H1 (cell line): ENCODE results near the gene ABCD1. TPM values are rescaled to one million over a fixed set of nuclear protein-coding genes. Genes with fewer than 3 reads are reported as not detected.

Experiments used
- CTCF ChIA-PET: fragments of 300-600 bp; sonication (Branson Sonifier 250); formaldehyde crosslinking; loops from one replicate; lab custom pipeline; 2021; ENCODE audit not compliant: partially characterized antibody; lab: Charles Lee
- POLR2A ChIA-PET: fragments of 300-600 bp; sonication (Branson Sonifier 250); formaldehyde crosslinking; loops from one replicate; lab custom pipeline; 2021; ENCODE audit warnings: inconsistent platforms; ENCODE audit not compliant: partially characterized antibody; lab: Charles Lee
- DNase-seq, 2 experiments: peaks; one replicate each; pipeline versions ENCODE4 v3.0.0 to v3.0.0-alpha.2; 2010 to 2022; ENCODE audit warnings: low spot score in 2 of 2, low read depth in 1 of 2, mixed read lengths in 1 of 2
- FAIRE-seq: peaks from 2 replicates; lab custom pipeline; 2011; peaks lifted over from hg19 to GRCh38; lab: Jason Lieb, UNC
- H2AFZ ChIP-seq: 2 replicates; pipeline ENCODE4 v1.8.1; 2012; ENCODE audit warnings: low read length, inconsistent platforms
- H2AK5ac ChIP-seq: 2 replicates; pipeline ENCODE4 v1.6.1; 2013; ENCODE audit warnings: low read depth, low read length
- H2BK120ac ChIP-seq: replicated peaks from 2 replicates; pipeline ENCODE3; 2013; ENCODE audit warnings: low read depth, low read length, inconsistent platforms
- H2BK12ac ChIP-seq: 2 replicates; pipeline ENCODE4 v1.6.1; 2013; ENCODE audit warnings: low read depth, low read length
- H2BK15ac ChIP-seq: 2 replicates; pipeline ENCODE4 v1.6.1; 2013; ENCODE audit warnings: low read length
- H2BK20ac ChIP-seq: 2 replicates; pipeline ENCODE4 v1.6.1; 2013; ENCODE audit warnings: low read length
- H2BK5ac ChIP-seq: 2 replicates; pipeline ENCODE4 v1.6.1; 2013; ENCODE audit warnings: low read depth, low read length
- H3K14ac ChIP-seq: 2 replicates; pipeline ENCODE4 v1.6.1; 2013; ENCODE audit warnings: inconsistent platforms; ENCODE audit not compliant: insufficient read length
- H3K18ac ChIP-seq: 2 replicates; pipeline ENCODE4 v1.6.1; 2013; ENCODE audit warnings: low read length; ENCODE audit errors: extremely low read depth
- H3K23ac ChIP-seq: 2 replicates; pipeline ENCODE4 v1.6.1; 2013; ENCODE audit warnings: inconsistent platforms; ENCODE audit not compliant: insufficient read length
- H3K23me2 ChIP-seq: 2 replicates; pipeline ENCODE4 v1.6.1; 2013; ENCODE audit warnings: low read depth, low read length
- H3K27ac ChIP-seq: 2 replicates; pipeline ENCODE4 v1.6.1; 2011; ENCODE audit warnings: low read depth, low read length, inconsistent platforms
- H3K27me3 ChIP-seq, 4 experiments: replicated peaks in 1 of 4; 1 replicate in 1 of 4; 2 replicates in 3 of 4; pipeline versions ENCODE4 v1.6.1 to v1.8.1; 2011 to 2013; ENCODE audit warnings: low read length in 3 of 4, mild to moderate bottlenecking in 3 of 4, inconsistent platforms in 2 of 4, mixed read lengths in 2 of 4, moderate library complexity in 1 of 4; ENCODE audit not compliant: control insufficient read depth in 3 of 4, insufficient read depth in 3 of 4; ENCODE audit errors: extremely low read depth in 1 of 4
- H3K36me3 ChIP-seq, 4 experiments: 2 replicates each; pipeline versions ENCODE4 v1.6.1 to v1.8.1; 2011 to 2013; ENCODE audit warnings: mild to moderate bottlenecking in 4 of 4, low read length in 3 of 4, moderate library complexity in 2 of 4, control low read depth in 1 of 4, inconsistent platforms in 1 of 4; ENCODE audit not compliant: insufficient read depth in 4 of 4, control insufficient read depth in 2 of 4
- H3K4ac ChIP-seq: replicated peaks from 2 replicates; pipeline ENCODE3; 2013; ENCODE audit warnings: low read length, low read depth, mixed read lengths, inconsistent platforms; ENCODE audit not compliant: insufficient read length
- H3K4me1 ChIP-seq, 4 experiments: replicated peaks in 1 of 4; 1 replicate in 1 of 4; 2 replicates in 3 of 4; pipeline versions ENCODE4 v1.6.1 to v1.8.1; 2011 to 2013; ENCODE audit warnings: low read length in 3 of 4, inconsistent platforms in 2 of 4, mixed read lengths in 1 of 4; ENCODE audit not compliant: insufficient read depth in 4 of 4, control insufficient read depth in 3 of 4
- H3K4me2 ChIP-seq, 2 experiments: 2 replicates each; pipeline versions ENCODE4 v1.6.1 to v1.8.1; 2011 to 2013; ENCODE audit warnings: low read depth in 2 of 2, low read length in 2 of 2, control low read depth in 1 of 2, inconsistent platforms in 1 of 2, mild to moderate bottlenecking in 1 of 2; ENCODE audit not compliant: insufficient read depth in 1 of 2
- H3K4me3 ChIP-seq, 4 experiments: fragments of 200-600, 300-600 bp in 1 of 4; sonication (generic), shearing (Covaris generic), sonication (Bioruptor Twin) in 1 of 4; 2 replicates each; pipeline versions ENCODE4 v1.5.1 to v1.8.1; 2011 to 2016; ENCODE audit warnings: low read length in 4 of 4, low read depth in 3 of 4, control low read depth in 2 of 4, inconsistent platforms in 2 of 4, mild to moderate bottlenecking in 2 of 4, mixed read lengths in 1 of 4, moderate library complexity in 1 of 4; ENCODE audit not compliant: insufficient read depth in 2 of 4; ENCODE audit errors: extremely low read depth in 1 of 4
- H3K56ac ChIP-seq: replicated peaks from 2 replicates; pipeline ENCODE3; 2013; ENCODE audit warnings: low read depth, mild to moderate bottlenecking, mixed read lengths, low read length, inconsistent platforms; ENCODE audit not compliant: insufficient read length
- H3K79me1 ChIP-seq: 2 replicates; pipeline ENCODE4 v1.6.1; 2013; ENCODE audit warnings: low read depth, low read length, control low read depth
- H3K79me2 ChIP-seq, 2 experiments: 2 replicates each; pipeline versions ENCODE4 v1.6.1 to v1.8.1; 2012 to 2013; ENCODE audit warnings: low read length in 2 of 2, mild to moderate bottlenecking in 2 of 2, inconsistent platforms in 1 of 2; ENCODE audit not compliant: insufficient read depth in 2 of 2, control insufficient read depth in 1 of 2
- H3K9ac ChIP-seq, 4 experiments: replicated peaks in 1 of 4; 1 replicate in 1 of 4; 2 replicates in 3 of 4; pipeline versions ENCODE4 v1.6.1 to v1.8.1; 2011 to 2013; ENCODE audit warnings: low read depth in 3 of 4, low read length in 3 of 4, control low read depth in 2 of 4, mild to moderate bottlenecking in 2 of 4, moderate library complexity in 2 of 4, inconsistent platforms in 1 of 4; ENCODE audit errors: extremely low read depth in 1 of 4
- H3K9me3 ChIP-seq, 2 experiments: 2 replicates each; pipeline versions ENCODE4 v1.6.1 to v1.8.1; 2012 to 2013; ENCODE audit warnings: mild to moderate bottlenecking in 2 of 2, moderate library complexity in 2 of 2, control low read depth in 1 of 2, inconsistent platforms in 1 of 2, low read depth in 1 of 2, low read length in 1 of 2, mixed read lengths in 1 of 2; ENCODE audit not compliant: insufficient read depth in 2 of 2
- H4K20me1 ChIP-seq, 2 experiments: replicated peaks in 1 of 2; 2 replicates each; pipeline versions ENCODE3 to v1.8.1; 2011 to 2013; ENCODE audit warnings: inconsistent platforms in 2 of 2, low read length in 2 of 2, mild to moderate bottlenecking in 1 of 2; ENCODE audit not compliant: insufficient read depth in 2 of 2, control insufficient read depth in 1 of 2
- H4K5ac ChIP-seq: 2 replicates; pipeline ENCODE4 v1.6.1; 2013; ENCODE audit warnings: low read length, low read depth, mixed read lengths, inconsistent platforms; ENCODE audit not compliant: insufficient read length
- H4K8ac ChIP-seq: 2 replicates; pipeline ENCODE4 v1.8.0; 2013; ENCODE audit warnings: mild to moderate bottlenecking, moderate library complexity, low read length, inconsistent platforms; ENCODE audit not compliant: insufficient read depth; ENCODE audit errors: extremely low read depth
- H4K91ac ChIP-seq: replicated peaks from 2 replicates; pipeline ENCODE3; 2013; ENCODE audit warnings: low read length, mixed read lengths, inconsistent platforms; ENCODE audit not compliant: insufficient read length
- BRCA1 ChIP-seq: IDR thresholded peaks from 2 replicates; pipeline ENCODE4 v1.6.1; 2012; ENCODE audit warnings: low read depth, low read length, improper control_type of control experiment
- KDM4A ChIP-seq: IDR thresholded peaks from one replicate; pipeline ENCODE4 v1.7.1; 2012; ENCODE audit warnings: low read depth, mild to moderate bottlenecking, moderate library complexity, low read length, inconsistent platforms; ENCODE audit not compliant: severe bottlenecking
- NRF1 ChIP-seq: IDR thresholded peaks from 2 replicates; pipeline ENCODE4 v1.6.1; 2011; ENCODE audit warnings: mild to moderate bottlenecking, low read depth, low read length, improper control_type of control experiment
- RNF2 ChIP-seq: fragments of 200-900, 300-1000 bp; sonication (generic); IDR thresholded peaks from 2 replicates; pipeline ENCODE4 v1.7.1; 2016; ENCODE audit warnings: borderline replicate concordance, low read depth, mild to moderate bottlenecking, antibody characterized with exemption, low read length; ENCODE audit not compliant: poor library complexity, severe bottlenecking; ENCODE audit errors: missing control alignments
- SRF ChIP-seq: IDR thresholded peaks from 2 replicates; pipeline ENCODE4 v1.6.1; 2011; ENCODE audit warnings: mild to moderate bottlenecking, low read depth, low read length, moderate library complexity
- USF2 ChIP-seq: IDR thresholded peaks from 2 replicates; pipeline ENCODE4 v1.6.1; 2011; ENCODE audit warnings: low read length, improper control_type of control experiment
- WGBS, 2 experiments: shearing (Covaris generic) in 1 of 2; methylation state at CpG; one replicate each; pipeline versions ENCODE4 v1.1.6 to v1.1.7; 2013 to 2015; ENCODE audit warnings: low lambda C conversion rate in 2 of 2, mixed read lengths in 2 of 2, inconsistent platforms in 1 of 2, low coverage in 1 of 2, missing lambda C conversion rate in 1 of 2; ENCODE audit not compliant: insufficient replicate concordance in 2 of 2, insufficient coverage in 1 of 2, insufficient read length in 1 of 2; ENCODE audit errors: extremely low coverage in 1 of 2, missing lambda C conversion rate in 1 of 2; 5-methylcytosine and 5-hydroxymethylcytosine counted together
- polyA plus RNA-seq, 7 experiments: library from polyadenylated mRNA; depleted of rRNA in 3 of 7; stranded (reverse) in 5 of 7; unstranded in 2 of 7; fragments of >200 nt in 5 of 7; fragments of 200-250 nt in 2 of 7; gene quantifications; 1 replicate in 5 of 7; 2 replicates in 1 of 7; 4 replicates in 1 of 7; pipeline versions ENCODE4 v1.2.1 to v1.2.3, GENCODE V29; 2011 to 2013; ENCODE audit warnings: missing spikeins in 2 of 7, mixed read lengths in 2 of 7
- total RNA-seq: library from RNA; stranded (reverse); fragmentation: NEBNext Ultra II Directional; extraction: Animal tissue kit (Norgen Biotek cat#: 25700); gene quantifications from 2 replicates; pipeline ENCODE4 v1.2.1, GENCODE V29; 2021

ABCD1 gene
- total and polyA plus RNA-seq, 2 of the 8 experiments (the other 6 are each of a cell fraction or from before 2014, with no cell fraction given) = 3.1 to 6.6 TPM

GRCh38 chrX:153776120-153776599 lies 51.5 kb downstream of the ABCD1 start:
- Histone ChIP-seq H2BK5ac (no peak overlapping the region), H2AFZ (no peak overlapping the region), H2BK15ac (no peak overlapping the region), H3K79me1 (no peaks in the 10 kb centered on the region), H3K4me1 (no peaks in the 10 kb centered on the region), H4K91ac (no peak overlapping the region), H3K23ac (no peak overlapping the region), H2BK120ac (no peak overlapping the region), H3K56ac (no peak overlapping the region), H3K9ac (no peak overlapping the region), H3K27me3 (no peaks in the 10 kb centered on the region), H4K5ac (no peak overlapping the region), H3K14ac (no peak overlapping the region), H4K20me1 (no peaks in the 10 kb centered on the region), H3K4me3 (no peak overlapping the region), H4K8ac (no peak overlapping the region), H3K27ac (no peak overlapping the region), H3K79me2 (no peaks in the 10 kb centered on the region), H3K4me2 (no peak overlapping the region), H2AK5ac (no peak overlapping the region), H2BK20ac (no peak overlapping the region), H3K36me3 (no peaks in the 10 kb centered on the region), H3K18ac (no peak overlapping the region), H2BK12ac (no peak overlapping the region), H3K23me2 (no peaks in the 10 kb centered on the region), H3K4ac (no peak overlapping the region), H3K9me3 (no peaks in the 10 kb centered on the region)
- no peak for FAIRE-seq
- no peak for DNase-seq
- WGBS, 2 experiments = no CpG with 5 or more reads among the region's 20 CpGs
- POLR2A ChIA-PET = no interaction called here
- TF ChIP-seq SRF = no peak
- TF ChIP-seq KDM4A = no peak
- TF ChIP-seq RNF2 = no peak
- no peak for TF ChIP-seq BRCA1
- no peak for TF ChIP-seq USF2
- TF ChIP-seq NRF1 = no peak
- CTCF ChIA-PET = no interaction called here
